Endothelial cell (in vitro differentiated cells): ENCODE results near the gene MYO1E. TPM values are rescaled to one million over a fixed set of nuclear protein-coding genes. Genes with fewer than 3 reads are reported as not detected.

Experiments
- DNase-seq: peaks from one replicate; pipeline ENCODE4 v3.0.0; 2021; ENCODE audit warnings: low spot score
- H3K27ac Mint-ChIP-seq: one replicate; pipeline ENCODE4 v1.8.0; 2021; ENCODE audit warnings: mixed read lengths, inconsistent platforms; ENCODE audit not compliant: unreplicated experiment
- H3K27me3 Mint-ChIP-seq: one replicate; pipeline ENCODE4 v1.8.0; 2021; ENCODE audit warnings: mild to moderate bottlenecking, moderate library complexity, mixed read lengths, inconsistent platforms; ENCODE audit not compliant: unreplicated experiment
- H3K36me3 Mint-ChIP-seq: one replicate; pipeline ENCODE4 v1.8.0; 2021; ENCODE audit warnings: mild to moderate bottlenecking, low read depth, mixed read lengths, inconsistent platforms; ENCODE audit not compliant: unreplicated experiment
- H3K4me1 Mint-ChIP-seq: one replicate; pipeline ENCODE4 v1.8.0; 2021; ENCODE audit warnings: mild to moderate bottlenecking, mixed read lengths, inconsistent platforms; ENCODE audit not compliant: unreplicated experiment
- H3K4me3 Mint-ChIP-seq: one replicate; pipeline ENCODE4 v1.8.0; 2021; ENCODE audit warnings: mild to moderate bottlenecking, mixed read lengths, inconsistent platforms; ENCODE audit not compliant: unreplicated experiment
- H3K9me3 Mint-ChIP-seq: one replicate; pipeline ENCODE4 v1.8.0; 2021; ENCODE audit warnings: mixed read lengths, inconsistent platforms; ENCODE audit not compliant: unreplicated experiment
- CTCF ChIP-seq: fragments of 200-600 bp; sonication (generic); IDR thresholded peaks from one replicate; pipeline ENCODE4 v1.5.0; 2021; ENCODE audit warnings: antibody characterized with exemption; ENCODE audit not compliant: unreplicated experiment
- total RNA-seq: library from RNA; stranded (reverse); fragmentation: NEBNext Ultra II Directional; extraction: Animal tissue kit (Norgen Biotek cat#: 25700); gene quantifications from one replicate; pipeline ENCODE4 v1.2.1, GENCODE V29; 2021; ENCODE audit not compliant: unreplicated experiment

MYO1E gene
- total RNA-seq, 1 donor from 2014 or later = 146 TPM

GRCh38 chr15:59190291-59190690 lies 182.4 kb downstream of the MYO1E start:
- DNase-seq = no peak
- Mint-ChIP-seq H3K4me1 (no peaks in the 10 kb centered on the region), H3K4me3 (no peak overlapping the region), H3K27ac (no peak overlapping the region), H3K27me3 (no peaks in the 10 kb centered on the region), H3K36me3 (peaks cover 50% of the 10 kb centered on the region), H3K9me3 (no peaks in the 10 kb centered on the region)
- no peak for TF ChIP-seq CTCF

- DNase-seq = no peak
- peak overlapping the region; percentile 17 for H3K4me3 Mint-ChIP-seq
- H3K9me3 Mint-ChIP-seq = no peaks in the 10 kb centered on the region
- no peaks in the 10 kb centered on the region for H3K4me1 Mint-ChIP-seq
- no peak for TF ChIP-seq CTCF
- H3K36me3 Mint-ChIP-seq = peaks cover 50% of the 10 kb centered on the region
- no peak overlapping the region for H3K27ac Mint-ChIP-seq
- H3K27me3 Mint-ChIP-seq = no peaks in the 10 kb centered on the region
Observed at GRCh38 chr15:59189241-59189640, 183.4 kb downstream of the MYO1E start.

- no peak for TF ChIP-seq CTCF
- no peak overlapping the region for H3K27ac Mint-ChIP-seq
- no peaks in the 10 kb centered on the region for H3K27me3 Mint-ChIP-seq
- no peak overlapping the region for H3K4me3 Mint-ChIP-seq
- H3K36me3 Mint-ChIP-seq = peaks cover 55% of the 10 kb centered on the region
- peaks cover 2% of the 10 kb centered on the region for H3K9me3 Mint-ChIP-seq
- H3K4me1 Mint-ChIP-seq = peaks cover 2% of the 10 kb centered on the region
- DNase-seq = no peak
Observed at GRCh38 chr15:59186501-59186900, 186.2 kb downstream of the MYO1E start.

- Mint-ChIP-seq H3K27me3 (no peaks in the 10 kb centered on the region), H3K36me3 (peaks cover 55% of the 10 kb centered on the region), H3K4me3 (no peak overlapping the region), H3K4me1 (peaks cover 10% of the 10 kb centered on the region), H3K27ac (no peak overlapping the region), H3K9me3 (peaks cover 4% of the 10 kb centered on the region)
- no peak for TF ChIP-seq CTCF
- no peak for DNase-seq
Observed at GRCh38 chr15:59185725-59186124, 186.9 kb downstream of the MYO1E start.

- Mint-ChIP-seq H3K4me1 (peaks cover 22% of the 10 kb centered on the region), H3K27me3 (peaks cover 1% of the 10 kb centered on the region), H3K9me3 (peaks cover 4% of the 10 kb centered on the region), H3K4me3 (peak overlapping the region; percentile 50), H3K36me3 (peaks cover 69% of the 10 kb centered on the region), H3K27ac (peak overlapping the region; percentile 44)
- peak; percentile 19 for DNase-seq
- TF ChIP-seq CTCF = no peak
Observed at GRCh38 chr15:59180945-59181600, 191.6 kb downstream of the MYO1E start.
